Gastrocnemius medialis (tissue), 4 donors: ENCODE measurements around the gene TBCD.

ENCODE experiments used
- CTCF ChIP-seq, 5 experiments: fragments of 450-650 bp in 3 of 5; fragments of 200-600 bp in 2 of 5; sonication (generic) in 2 of 5; IDR thresholded peaks in 4 of 5; conservative IDR thresholded peaks in 1 of 5; 1 replicate in 4 of 5; 2 replicates in 1 of 5; pipeline ENCODE4 v1.5.1; 2016 to 2019; ENCODE audit warnings: antibody characterized with exemption in 5 of 5, mild to moderate bottlenecking in 3 of 5, moderate library complexity in 3 of 5
- POLR2A ChIP-seq, 2 donors: fragments of 450-650 bp; IDR thresholded peaks; one replicate each; pipeline ENCODE4 v1.6.1; 2017; ENCODE audit warnings: antibody characterized with exemption in 2 of 2, mild to moderate bottlenecking in 2 of 2, moderate library complexity in 2 of 2

GRCh38 chr17:82849076-82849945 lies 97.4 kb downstream of the TBCD start:
- TF ChIP-seq CTCF (IDR thresholded peaks at IDR 0.05 in 4 of 5, conservative IDR thresholded peaks at IDR 0.05 in 1 of 5) (no peak), POLR2A (IDR thresholded peaks at IDR 0.05) (no peak)
